ENCODE results near the gene LRRC52. TPM values are rescaled to one million over a fixed set of nuclear protein-coding genes. Genes with fewer than 3 reads are reported as not detected.

LRRC52 gene, protein sequence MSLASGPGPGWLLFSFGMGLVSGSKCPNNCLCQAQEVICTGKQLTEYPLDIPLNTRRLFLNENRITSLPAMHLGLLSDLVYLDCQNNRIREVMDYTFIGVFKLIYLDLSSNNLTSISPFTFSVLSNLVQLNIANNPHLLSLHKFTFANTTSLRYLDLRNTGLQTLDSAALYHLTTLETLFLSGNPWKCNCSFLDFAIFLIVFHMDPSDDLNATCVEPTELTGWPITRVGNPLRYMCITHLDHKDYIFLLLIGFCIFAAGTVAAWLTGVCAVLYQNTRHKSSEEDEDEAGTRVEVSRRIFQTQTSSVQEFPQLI
- polyA plus RNA-seq (2013, experiment 1 of 2; ENCODE audit: insufficient read length): not detected
- not detected for polyA plus RNA-seq (2013, experiment 2 of 2; ENCODE audit: insufficient read length)

DNA sequence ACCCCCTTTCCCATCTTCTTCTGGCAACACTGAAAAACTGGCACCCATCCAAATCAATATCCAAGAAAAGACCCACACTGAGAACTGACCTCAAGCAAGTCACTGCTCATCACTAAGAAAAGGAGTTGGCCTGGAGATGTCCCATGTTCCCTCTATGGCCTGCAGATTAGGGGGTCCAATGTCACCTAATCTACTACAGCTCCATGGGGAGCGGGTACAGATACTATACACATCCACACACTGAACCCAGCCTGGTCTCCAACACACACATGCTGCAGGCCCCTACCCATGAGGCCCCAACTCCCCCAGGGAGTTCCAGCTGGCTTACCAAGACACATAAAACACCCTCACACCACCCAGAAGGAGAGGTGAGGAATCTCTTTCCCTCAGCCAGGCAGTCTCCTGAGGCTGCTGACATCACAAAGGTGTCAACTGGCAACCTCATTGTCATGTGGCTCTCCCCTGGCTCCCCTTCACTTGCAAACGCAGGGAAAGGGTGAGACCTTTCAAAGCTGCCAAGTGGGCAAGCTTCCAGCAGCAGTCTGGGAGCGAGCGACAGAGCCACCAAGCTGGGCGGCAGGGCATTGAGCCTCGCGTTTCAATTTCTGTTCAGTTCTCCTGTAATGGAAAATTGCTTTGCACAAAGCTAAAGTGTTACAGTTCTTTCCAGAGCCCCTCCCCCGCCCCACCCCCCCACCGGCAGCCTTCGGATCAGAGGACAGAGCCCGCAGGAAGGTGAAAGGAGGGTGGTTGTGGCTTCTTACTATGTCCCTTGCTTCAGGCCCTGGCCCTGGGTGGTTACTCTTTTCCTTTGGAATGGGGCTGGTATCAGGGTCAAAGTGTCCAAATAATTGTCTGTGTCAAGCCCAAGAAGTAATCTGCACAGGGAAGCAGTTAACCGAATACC lies at the start of gene LRRC52:
LRRC52 (plus strand) TSS at position 469 of the 907 bp plus-strand sequence; CDS start at position 766, 297 bp downstream.
- DNase-seq: no peak

GRCh38 chr1:165494949-165495857 lies 48.6 kb upstream of the LRRC52 start:
- no peak for DNase-seq

GRCh38 chr1:165495858-165496205 lies 48.0 kb upstream of the LRRC52 start:
- DNase-seq: no peak

DNA sequence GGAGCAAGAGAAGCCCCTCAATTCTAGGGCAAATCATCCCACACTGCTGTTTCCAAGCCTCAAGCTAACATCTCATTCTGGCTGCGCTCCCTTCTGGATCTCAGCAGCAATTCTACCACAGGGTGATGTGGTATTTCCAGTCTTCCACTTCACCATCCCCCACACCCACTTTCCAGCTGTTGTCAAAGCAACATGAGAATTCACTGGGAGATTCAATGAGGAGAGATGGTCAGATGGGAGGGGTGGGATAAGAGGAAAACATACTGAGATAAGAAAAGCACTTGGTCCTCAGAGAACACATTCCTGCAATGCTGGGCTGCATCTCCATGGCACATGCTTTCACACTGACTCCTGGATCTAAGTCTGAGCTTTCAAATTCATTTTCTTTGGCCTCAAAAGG lies 47.3 kb upstream of the LRRC52 start:
- peak; percentile 19 for DNase-seq

- peak; percentile 5 for DNase-seq
Observed at GRCh38 chr1:165497069-165498013, 46.5 kb upstream of the LRRC52 start.

DNA sequence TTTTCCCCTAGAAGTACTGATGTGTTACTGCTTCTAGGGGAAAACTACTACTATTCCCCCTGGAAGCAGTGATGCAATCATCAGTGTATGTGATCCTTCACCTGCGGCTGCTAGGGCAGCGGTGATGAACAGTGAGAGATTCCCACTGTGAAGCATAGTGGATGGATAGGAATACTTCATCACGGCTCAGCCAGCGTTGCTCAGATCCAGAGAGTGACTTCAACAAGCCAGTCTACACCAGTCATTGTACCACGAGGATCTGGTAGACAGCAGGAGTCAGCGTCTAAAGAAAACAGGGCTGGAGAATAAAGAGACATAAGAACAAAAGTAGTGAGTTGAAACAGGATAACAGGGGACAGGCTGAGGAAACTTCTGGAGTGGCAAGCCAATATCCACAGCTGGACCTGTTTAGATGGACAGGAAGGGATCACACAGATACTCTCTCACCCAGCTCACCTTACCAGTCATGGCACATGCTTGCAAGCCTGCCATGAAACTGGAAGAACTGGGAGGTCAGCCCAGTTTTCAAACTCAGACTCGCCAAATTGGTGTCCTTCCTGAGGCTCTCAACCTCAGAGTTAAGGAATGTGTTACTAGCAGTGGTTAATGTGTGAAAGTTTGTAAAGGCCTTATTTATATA lies 42.4 kb upstream of the LRRC52 start:
- no peak for DNase-seq

GRCh38 chr1:165501970-165502348 lies 41.8 kb upstream of the LRRC52 start:
- DNase-seq: peak; percentile 13

GRCh38 chr1:165507570-165507969 lies 36.2 kb upstream of the LRRC52 start:
- DNase-seq: no peak

GRCh38 chr1:165508291-165508690 lies 35.5 kb upstream of the LRRC52 start:
- no peak for DNase-seq

GRCh38 chr1:165512816-165513215 lies 31.0 kb upstream of the LRRC52 start:
- no peak for DNase-seq

DNA sequence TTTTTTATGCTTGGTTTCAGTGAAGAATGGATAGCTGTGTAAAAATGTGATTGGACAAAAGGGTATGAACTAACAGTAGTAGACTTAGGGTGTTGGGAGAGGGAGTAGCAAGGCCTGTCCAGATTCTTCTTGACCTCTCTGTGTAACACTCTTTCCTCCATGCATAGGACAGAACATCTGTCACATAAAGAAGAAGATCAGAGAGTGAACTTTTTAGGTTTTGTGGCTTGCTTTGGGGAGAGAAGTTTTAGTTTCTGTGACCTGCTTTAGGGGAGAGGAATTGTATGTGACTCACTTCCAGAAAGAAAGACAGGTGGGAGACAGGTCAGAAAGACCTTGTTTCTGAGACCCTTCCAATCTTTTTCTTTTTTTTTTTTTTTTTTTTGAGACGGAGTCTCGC lies 27.3 kb upstream of the LRRC52 start:
- no peak for DNase-seq

DNA sequence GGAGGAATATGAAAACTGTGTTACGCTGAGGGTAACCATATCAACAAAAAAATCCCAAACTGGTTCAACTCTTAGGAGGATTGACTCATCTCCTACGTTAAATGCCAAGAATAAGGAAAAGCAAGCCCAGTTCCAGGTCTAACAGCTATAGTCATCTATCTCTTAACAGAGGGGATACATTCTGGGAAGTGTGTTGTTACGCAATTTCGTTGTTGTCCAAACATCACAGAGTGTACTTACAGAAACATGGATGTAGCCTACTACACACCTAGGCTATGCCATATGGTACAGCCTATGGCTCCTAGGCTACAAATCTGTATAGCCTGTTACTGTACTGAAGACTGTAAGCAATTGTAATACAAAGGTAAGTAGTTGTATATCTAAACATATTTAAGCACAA lies 23.2 kb upstream of the LRRC52 start:
- no peak for DNase-seq

DNA sequence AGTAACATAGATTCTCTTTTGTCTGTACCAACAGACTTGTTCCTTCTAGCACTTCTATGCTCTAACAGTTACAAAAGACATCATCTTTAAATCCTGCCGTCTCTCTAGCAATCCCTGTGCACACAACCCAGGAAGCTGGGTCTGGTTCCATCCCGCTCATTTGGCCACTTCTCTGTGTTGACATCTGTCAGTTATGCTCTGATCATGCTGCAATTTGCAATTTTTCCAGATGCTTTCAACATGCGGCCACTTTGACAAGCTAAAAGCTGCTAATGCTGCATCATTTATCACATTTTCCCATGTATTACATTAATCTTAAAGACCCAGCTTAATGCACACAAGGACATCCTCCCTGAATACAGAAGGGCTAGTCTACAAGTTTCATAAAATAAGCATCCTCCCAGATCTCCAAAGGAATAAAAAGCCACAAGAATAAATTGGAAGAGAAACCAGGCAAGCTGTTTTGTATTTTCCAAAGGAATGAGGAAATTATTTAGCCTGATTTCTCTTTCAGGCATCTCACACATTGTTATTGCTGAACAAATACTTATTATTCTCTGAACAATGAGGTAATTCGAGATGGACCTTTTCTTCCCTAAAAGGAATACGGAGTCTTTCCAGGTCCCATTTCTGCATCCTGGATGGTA lies 19.0 kb upstream of the LRRC52 start:
- DNase-seq: no peak

DNA sequence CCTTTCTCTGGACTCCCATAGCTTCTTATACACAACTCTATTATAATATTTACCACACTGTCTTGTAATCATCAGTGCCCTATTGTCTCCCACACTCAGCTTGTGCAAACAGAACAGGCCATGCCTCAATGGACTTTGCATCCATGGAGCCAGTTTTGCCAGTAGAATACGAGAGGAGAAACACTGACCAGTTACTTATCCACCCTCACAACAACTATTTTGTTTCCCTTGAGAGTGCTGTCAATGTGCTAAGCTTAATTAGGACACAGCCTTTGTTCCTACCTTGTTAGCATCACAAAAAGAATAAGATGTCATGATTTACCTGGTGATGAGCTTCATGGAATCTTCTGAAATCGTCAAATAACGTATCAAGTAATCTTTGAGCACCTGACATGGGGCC lies 18.1 kb upstream of the LRRC52 start:
- no peak for DNase-seq

DNA sequence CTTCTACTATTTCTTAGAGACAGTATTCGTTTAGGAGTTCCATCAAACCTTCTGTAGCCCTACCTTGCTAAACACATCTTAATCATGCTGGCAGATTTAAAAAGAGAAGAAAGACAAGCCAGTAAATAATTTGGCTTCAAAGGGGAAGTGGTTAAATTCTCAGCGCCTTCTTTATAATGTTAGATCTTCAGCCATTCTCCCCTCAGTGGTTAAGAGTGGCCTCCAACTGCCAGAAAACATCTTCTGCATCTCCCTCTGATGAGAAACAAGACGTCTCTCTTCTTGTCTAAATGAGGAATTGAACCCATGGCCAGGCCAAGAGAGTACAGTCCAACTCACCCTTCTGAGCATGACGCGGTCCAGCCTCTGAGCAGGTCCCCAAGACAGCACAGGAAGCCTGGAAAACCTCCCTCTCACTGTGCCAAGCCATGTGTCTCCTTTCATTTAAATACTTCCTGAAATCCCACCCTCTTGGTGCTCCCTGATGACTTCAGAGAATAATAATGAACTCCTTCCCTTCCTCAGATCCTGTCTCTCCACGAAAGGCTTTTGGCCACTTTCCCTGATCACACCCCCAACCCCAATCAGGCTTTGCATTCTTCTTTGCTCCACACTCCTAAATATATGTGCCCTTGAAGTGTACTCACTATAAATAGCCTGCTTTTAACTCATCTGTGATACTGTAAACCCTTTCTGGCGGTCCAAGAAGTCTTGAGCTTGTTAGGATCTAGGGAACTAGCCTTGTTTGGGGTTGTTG lies 16.4 kb upstream of the LRRC52 start:
- DNase-seq: no peak

DNA sequence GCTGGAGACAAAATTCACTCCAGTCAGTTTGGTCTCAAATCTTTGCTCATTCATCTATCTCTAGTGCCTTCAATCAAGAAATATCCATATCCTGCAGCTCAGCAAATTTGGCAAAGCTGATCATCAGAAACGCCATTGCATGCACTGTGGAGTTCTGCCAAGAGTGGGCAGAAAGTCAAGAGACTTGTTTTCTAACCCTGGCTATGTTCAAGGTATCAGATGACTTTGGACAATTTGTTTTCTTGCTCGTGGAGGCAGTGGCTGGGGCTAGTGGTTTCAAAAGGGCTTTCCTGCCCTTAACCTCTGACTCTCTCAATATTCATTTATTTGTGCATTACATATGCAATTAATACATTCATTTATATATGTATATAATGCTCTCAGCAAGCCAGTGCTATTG lies 12.8 kb upstream of the LRRC52 start:
- no peak for DNase-seq

DNA sequence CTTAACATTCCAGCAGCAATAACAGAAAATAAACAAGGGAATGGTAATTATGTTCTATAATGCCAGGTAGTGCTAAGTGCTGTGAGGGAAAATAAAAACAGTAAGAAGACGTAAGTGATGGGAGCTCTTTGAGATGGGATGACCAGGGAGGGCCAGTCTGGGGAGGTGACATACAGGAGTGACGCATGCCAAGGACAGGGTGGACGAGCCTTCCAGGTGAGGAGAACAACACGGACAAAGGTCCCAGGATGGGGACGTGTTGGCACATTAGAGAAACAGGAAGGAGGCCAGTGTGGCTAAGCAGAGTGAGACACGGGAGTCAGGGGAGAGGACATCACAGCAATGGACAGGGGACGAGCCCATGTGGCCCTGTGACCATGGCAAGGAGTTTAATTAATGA lies 11.7 kb upstream of the LRRC52 start:
- no peak for DNase-seq

DNA sequence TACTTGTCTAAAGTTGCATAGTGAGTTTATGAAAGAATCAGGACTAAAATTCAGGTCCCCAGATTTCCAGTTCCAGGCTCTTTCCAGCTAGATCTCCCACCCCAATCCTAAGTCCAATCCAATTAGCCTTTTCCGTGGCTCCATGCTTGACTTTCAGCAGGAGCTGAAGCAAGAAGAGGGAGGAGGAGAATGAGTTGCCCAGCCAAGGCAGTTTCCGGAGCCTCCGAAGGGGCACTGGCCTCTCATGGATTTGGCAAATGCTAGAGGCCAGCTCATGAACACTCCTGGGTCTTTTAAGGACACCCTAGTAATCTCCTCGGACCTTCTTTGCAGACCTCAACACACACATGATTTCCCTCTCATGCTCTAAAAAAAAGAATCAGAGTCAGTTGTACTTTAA lies 10.5 kb upstream of the LRRC52 start:
- DNase-seq: no peak

DNA sequence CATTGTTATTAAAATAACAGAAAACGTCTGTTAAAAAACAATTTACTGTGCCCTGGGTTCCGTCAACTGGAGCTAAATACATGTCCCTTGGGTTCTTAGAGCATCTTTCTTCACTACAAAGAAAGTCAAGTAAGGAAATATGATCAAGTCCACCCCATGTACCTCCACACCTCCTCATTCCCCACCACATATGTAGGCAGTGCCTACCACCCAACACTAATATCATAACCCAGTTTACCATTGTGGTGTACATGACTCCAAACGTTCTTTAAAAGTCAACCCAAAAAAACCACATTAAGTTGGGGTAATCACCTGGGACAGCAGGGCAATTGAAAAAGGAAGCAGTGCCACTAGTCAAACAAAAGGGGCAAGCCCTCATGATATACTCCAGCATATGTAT lies 7.8 kb upstream of the LRRC52 start:
- DNase-seq: no peak
